ENCODE results near the gene PDGFA. TPM values are rescaled to one million over a fixed set of nuclear protein-coding genes. Genes with fewer than 3 reads are reported as not detected.

PDGFA gene
- total and polyA plus RNA-seq, 7 experiments from 2014 or later: 0.16 to 2.6 (median 1.1) TPM; not detected in 3

DNA sequence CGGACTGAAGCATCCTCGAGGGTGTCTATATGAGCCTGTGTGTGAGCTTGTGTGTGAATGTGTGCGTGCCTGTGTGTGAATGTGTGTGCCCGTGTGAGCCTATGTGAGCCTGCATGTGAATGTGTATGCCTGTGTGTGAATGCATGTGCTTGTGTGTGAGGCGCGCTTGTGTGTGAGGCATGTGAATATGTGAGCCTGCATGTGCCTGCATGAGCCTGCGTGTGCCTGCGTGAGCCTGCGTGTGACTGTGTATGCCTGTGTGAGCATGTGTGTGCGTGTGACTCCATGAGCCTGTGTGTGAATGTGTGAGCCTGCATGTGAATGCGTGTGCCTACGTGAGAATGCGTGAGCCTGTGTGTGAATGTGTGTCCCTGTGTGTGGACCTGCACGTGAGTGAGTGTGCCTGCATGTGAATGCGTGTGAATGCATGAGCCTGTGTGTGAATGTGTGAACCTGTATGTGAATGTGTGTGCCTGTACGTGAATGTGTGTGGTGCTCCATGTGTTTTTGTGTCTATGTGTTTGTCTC lies 33.4 kb downstream of the PDGFA start:
- POLR2A ChIA-PET: no interaction called here
- peaks cover 0 to 6% (median 0%) of the 10 kb centered on the region in 7 donors for H3K4me1 Mint-ChIP-seq
- intact Hi-C loops (cut with micrococcal nuclease): no loop called here

GRCh38 chr7:485188-486081 lies 34.2 kb downstream of the PDGFA start:
- H3K9me3 ChIP-seq (ENCODE audit: control insufficient read depth in 2 of 3, low read length in 3 of 3): no peaks in the 10 kb centered on the region
- Mint-ChIP-seq H3K4me3 (no peak overlapping the region), H3K27ac (no peak overlapping the region), H3K9me3 (peaks cover 0 to 11% (median 6%) of the 10 kb centered on the region in 11 donors), H3K27me3 (peaks cover 0 to 25% (median 11%) of the 10 kb centered on the region in 5 donors), H3K4me1 (peaks cover 0 to 6% (median 0%) of the 10 kb centered on the region in 7 donors), H3K36me3 (peaks cover 0 to 8% (median 0%) of the 10 kb centered on the region in 5 donors)
- no peak overlapping the region for H3K27ac ChIP-seq (ENCODE audit: low read depth, low read length)
- ATAC-seq: no peak
- no peak overlapping the region for H3K4me3 ChIP-seq (ENCODE audit: low read length)
- ChIA-PET POLR2A (no interaction called here), CTCF (no interaction called here)
- intact Hi-C loops (cut with micrococcal nuclease): no loop called here
- H3K4me1 ChIP-seq (ENCODE audit: control insufficient read depth in 2 of 2, insufficient read depth in 2 of 2, low read length in 2 of 2): no peaks in the 10 kb centered on the region
- H3K36me3 ChIP-seq (ENCODE audit: control insufficient read depth in 2 of 3, insufficient read depth in 3 of 3, low read length in 3 of 3): no peaks in the 10 kb centered on the region
- peaks cover 0 to 3% of the 10 kb centered on the region in 2 donors for H3K27me3 ChIP-seq (ENCODE audit: control insufficient read depth in 2 of 2, insufficient read depth in 2 of 2, low read length in 2 of 2)
- DNase-seq: peak in 1 of 9 donors; percentile 5

More for the DNA sequence above, 33.4 kb downstream of the PDGFA start:
- no peak overlapping the region for H3K4me3 ChIP-seq (ENCODE audit: low read length)
- H3K9me3 Mint-ChIP-seq: peaks cover 0 to 11% (median 6%) of the 10 kb centered on the region in 11 donors
- no peaks in the 10 kb centered on the region for H3K9me3 ChIP-seq (ENCODE audit: control insufficient read depth in 2 of 3, low read length in 3 of 3)
- peaks cover 0 to 25% (median 11%) of the 10 kb centered on the region in 5 donors for H3K27me3 Mint-ChIP-seq
- H3K27ac ChIP-seq (ENCODE audit: low read depth, low read length): no peak overlapping the region
- H3K27ac Mint-ChIP-seq: no peak overlapping the region
- peak in 1 of 9 donors; percentile 2 for DNase-seq
- H3K4me1 ChIP-seq (ENCODE audit: control insufficient read depth in 2 of 2, insufficient read depth in 2 of 2, low read length in 2 of 2): no peaks in the 10 kb centered on the region
- CTCF ChIA-PET: no interaction called here
- H3K27me3 ChIP-seq (ENCODE audit: control insufficient read depth in 2 of 2, insufficient read depth in 2 of 2, low read length in 2 of 2): peaks cover 0 to 3% of the 10 kb centered on the region in 2 donors
- no peak overlapping the region for H3K4me3 Mint-ChIP-seq
- no peak for ATAC-seq
- peaks cover 0 to 8% (median 0%) of the 10 kb centered on the region in 5 donors for H3K36me3 Mint-ChIP-seq
- H3K36me3 ChIP-seq (ENCODE audit: control insufficient read depth in 2 of 3, insufficient read depth in 3 of 3, low read length in 3 of 3): no peaks in the 10 kb centered on the region

DNA sequence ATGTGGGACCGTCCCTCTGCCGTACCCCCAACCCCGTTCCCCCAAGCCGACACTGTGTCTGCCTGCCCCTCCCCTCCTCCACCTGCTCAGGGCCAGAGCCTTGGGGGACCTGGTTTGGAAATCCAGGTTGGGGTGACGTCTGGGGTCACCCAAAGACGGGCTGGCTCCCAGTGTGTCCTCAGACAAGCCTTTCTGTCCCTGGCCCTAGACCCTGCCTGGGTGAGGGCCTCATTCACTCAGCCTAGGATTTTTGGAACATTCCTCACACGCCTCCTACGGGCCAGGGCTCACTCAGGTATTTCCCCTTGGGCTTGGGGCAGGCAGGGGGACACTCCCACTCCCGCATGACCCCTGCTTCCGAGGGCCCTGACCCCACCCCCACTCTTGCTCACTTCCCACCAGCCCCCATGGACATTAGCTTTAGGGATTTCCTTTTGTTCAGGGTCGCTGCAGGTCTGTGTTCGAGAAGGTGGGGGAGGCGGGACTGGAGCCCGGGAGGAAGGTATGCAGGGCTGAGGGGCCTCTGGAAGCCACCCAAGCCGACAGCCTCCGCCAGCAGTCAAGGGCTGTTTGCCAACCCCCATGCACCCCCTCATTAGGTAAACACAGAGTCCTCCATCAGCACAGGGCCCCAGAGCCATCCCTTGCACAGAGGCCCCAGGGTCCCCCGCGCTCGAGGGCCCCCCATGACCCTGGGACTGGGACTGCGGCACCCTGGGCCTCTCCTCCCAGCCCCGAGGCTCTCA lies 35.1 kb downstream of the PDGFA start:
- peaks cover 0 to 3% of the 10 kb centered on the region in 2 donors for H3K27me3 ChIP-seq (ENCODE audit: control insufficient read depth in 2 of 2, insufficient read depth in 2 of 2, low read length in 2 of 2)
- DNase-seq (peak in 1 of 9 donors; percentile 6), ATAC-seq (no peak)
- peaks cover 0 to 8% (median 0%) of the 10 kb centered on the region in 5 donors for H3K36me3 Mint-ChIP-seq
- ChIA-PET CTCF (no interaction called here), POLR2A (no interaction called here)
- H3K9me3 ChIP-seq (ENCODE audit: control insufficient read depth in 2 of 3, low read length in 3 of 3): no peaks in the 10 kb centered on the region
- no peak overlapping the region for H3K27ac ChIP-seq (ENCODE audit: low read depth, low read length)
- peaks cover 0 to 6% (median 0%) of the 10 kb centered on the region in 7 donors for H3K4me1 Mint-ChIP-seq
- no peak overlapping the region for H3K27ac Mint-ChIP-seq
- H3K9me3 Mint-ChIP-seq: peaks cover 0 to 11% (median 6%) of the 10 kb centered on the region in 11 donors
- peaks cover 0 to 23% (median 11%) of the 10 kb centered on the region in 5 donors for H3K27me3 Mint-ChIP-seq
- intact Hi-C loops (cut with micrococcal nuclease): no loop called here
- no peaks in the 10 kb centered on the region for H3K4me1 ChIP-seq (ENCODE audit: control insufficient read depth in 2 of 2, insufficient read depth in 2 of 2, low read length in 2 of 2)
- no peak overlapping the region for H3K4me3 Mint-ChIP-seq
- no peaks in the 10 kb centered on the region for H3K36me3 ChIP-seq (ENCODE audit: control insufficient read depth in 2 of 3, insufficient read depth in 3 of 3, low read length in 3 of 3)
- no peak overlapping the region for H3K4me3 ChIP-seq (ENCODE audit: low read length)

DNA sequence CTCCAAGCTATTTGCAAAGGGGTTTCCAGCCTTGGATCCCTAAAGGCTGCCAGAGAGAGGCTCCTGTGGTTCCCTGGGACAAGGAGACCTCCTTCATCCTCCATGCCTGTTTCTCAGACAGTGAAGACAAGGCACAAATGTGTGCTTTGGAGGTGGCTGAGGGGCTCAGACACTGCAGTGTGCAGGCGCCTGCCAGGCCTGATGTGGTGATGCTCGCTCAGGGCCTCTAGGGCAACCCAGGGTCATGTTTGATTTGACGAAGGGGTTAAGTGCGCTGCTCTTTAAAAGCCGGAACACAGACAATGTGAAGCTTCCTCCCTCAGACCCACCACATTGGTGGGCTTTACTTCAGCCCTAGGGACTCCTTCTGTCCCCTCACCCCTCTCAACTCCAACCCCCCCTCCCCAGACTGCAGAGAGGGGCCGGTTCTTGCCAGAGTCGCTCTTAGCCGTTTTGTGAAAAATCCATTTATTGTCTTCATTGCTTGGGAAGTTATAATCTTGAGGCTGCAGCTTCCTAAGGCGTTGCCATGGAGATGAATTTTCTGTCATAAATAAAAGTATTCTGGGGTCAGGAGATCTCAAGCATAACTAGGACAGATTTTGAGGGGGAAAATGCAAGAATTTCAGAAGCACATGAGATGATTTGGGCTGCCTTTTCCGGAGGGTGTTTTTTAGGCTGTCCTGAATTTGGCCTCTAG lies 35.8 kb downstream of the PDGFA start:
- Histone ChIP-seq H3K27me3 (ENCODE audit: control insufficient read depth in 2 of 2, insufficient read depth in 2 of 2, low read length in 2 of 2) (no peaks in the 10 kb centered on the region), H3K4me1 (ENCODE audit: control insufficient read depth in 2 of 2, insufficient read depth in 2 of 2, low read length in 2 of 2) (no peaks in the 10 kb centered on the region), H3K9me3 (ENCODE audit: control insufficient read depth in 2 of 3, low read length in 3 of 3) (no peaks in the 10 kb centered on the region), H3K4me3 (ENCODE audit: low read length) (no peak overlapping the region), H3K27ac (ENCODE audit: low read depth, low read length) (no peak overlapping the region), H3K36me3 (ENCODE audit: control insufficient read depth in 2 of 3, insufficient read depth in 3 of 3, low read length in 3 of 3) (no peaks in the 10 kb centered on the region)
- ATAC-seq (no peak), DNase-seq (no peak)
- H3K4me1 Mint-ChIP-seq: peaks cover 0 to 6% (median 0%) of the 10 kb centered on the region in 7 donors
- peaks cover 0 to 19% (median 11%) of the 10 kb centered on the region in 5 donors for H3K27me3 Mint-ChIP-seq
- ChIA-PET POLR2A (no interaction called here), CTCF (interaction anchor here (0.6 kb wide), 1 partner anchor 221 kb away, joined by 5 read pairs; no protein-coding TSS in a partner anchor)
- H3K27ac Mint-ChIP-seq: no peak overlapping the region
- H3K9me3 Mint-ChIP-seq: peaks cover 0 to 11% (median 6%) of the 10 kb centered on the region in 11 donors
- no peak overlapping the region for H3K4me3 Mint-ChIP-seq
- peaks cover 0 to 8% (median 0%) of the 10 kb centered on the region in 5 donors for H3K36me3 Mint-ChIP-seq
- intact Hi-C loops (cut with micrococcal nuclease): no loop called here

- H3K4me1 ChIP-seq (ENCODE audit: control insufficient read depth in 2 of 2, insufficient read depth in 2 of 2, low read length in 2 of 2): no peaks in the 10 kb centered on the region
- Mint-ChIP-seq H3K4me1 (peaks cover 0 to 6% (median 0%) of the 10 kb centered on the region in 7 donors), H3K36me3 (peaks cover 0 to 8% (median 0%) of the 10 kb centered on the region in 5 donors), H3K27ac (peak overlapping the region in 3 of 9 donors; percentile 2 to 8 (median 3)), H3K27me3 (peaks cover 0 to 14% (median 6%) of the 10 kb centered on the region in 5 donors), H3K4me3 (no peak overlapping the region), H3K9me3 (peaks cover 0 to 11% (median 6%) of the 10 kb centered on the region in 11 donors)
- CTCF ChIA-PET: no interaction called here
- H3K4me3 ChIP-seq (ENCODE audit: low read length): no peak overlapping the region
- intact Hi-C loops (cut with micrococcal nuclease): no loop called here
- POLR2A ChIA-PET: no interaction called here
- H3K36me3 ChIP-seq (ENCODE audit: control insufficient read depth in 2 of 3, insufficient read depth in 3 of 3, low read length in 3 of 3): no peaks in the 10 kb centered on the region
- ATAC-seq (no peak), DNase-seq (peak in 1 of 9 donors; percentile 3)
- no peak overlapping the region for H3K27ac ChIP-seq (ENCODE audit: low read depth, low read length)
- no peaks in the 10 kb centered on the region for H3K9me3 ChIP-seq (ENCODE audit: control insufficient read depth in 2 of 3, low read length in 3 of 3)
- H3K27me3 ChIP-seq (ENCODE audit: control insufficient read depth in 2 of 2, insufficient read depth in 2 of 2, low read length in 2 of 2): no peaks in the 10 kb centered on the region
Measured at GRCh38 chr7:482521-483083, 37.0 kb downstream of the PDGFA start.
